Breast epithelium (tissue), 4 donors: ENCODE results near the gene COL4A2. TPM values are rescaled to one million over a fixed set of nuclear protein-coding genes. Genes with fewer than 3 reads are reported as not detected.

Experiments
- DNase-seq, 2 donors: peaks; one replicate each; pipeline ENCODE4 v3.0.0-alpha.2; 2019; ENCODE audit warnings: low spot score in 2 of 2
- H3K27ac ChIP-seq, 2 donors: fragments of 200-600 bp; sonication (generic) in 1 of 2; one replicate each; pipeline ENCODE4 v1.5.1; 2016 to 2019; ENCODE audit warnings: mild to moderate bottlenecking in 1 of 2
- H3K27me3 ChIP-seq, 2 donors: fragments of 200-600 bp; sonication (generic) in 1 of 2; one replicate each; pipeline versions ENCODE4 v1.5.1 to v1.6.0; 2017 to 2019; ENCODE audit warnings: control low read depth in 1 of 2, mild to moderate bottlenecking in 1 of 2
- H3K36me3 ChIP-seq: fragments of 200-600 bp; one replicate; pipeline ENCODE4 v1.5.1; 2019
- H3K4me1 ChIP-seq, 2 donors: fragments of 200-600 bp; sonication (generic); one replicate each; pipeline ENCODE4 v1.5.1; 2016 to 2019; ENCODE audit warnings: control low read depth in 1 of 2
- H3K4me3 ChIP-seq, 3 donors: fragments of 200-600 bp; sonication (generic); 1 replicate in 2 of 3; 2 replicates in 1 of 3; pipeline ENCODE4 v1.5.1; 2016 to 2019; ENCODE audit warnings: mild to moderate bottlenecking in 3 of 3, moderate library complexity in 2 of 3
- H3K9me3 ChIP-seq, 2 donors: fragments of 200-600 bp; sonication (generic) in 1 of 2; one replicate each; pipeline ENCODE4 v1.5.1; 2016 to 2019; ENCODE audit warnings: control low read depth in 1 of 2
- POLR2A ChIP-seq: fragments of 450-650 bp; IDR thresholded peaks from one replicate; pipeline ENCODE4 v1.6.1; 2016; ENCODE audit warnings: antibody characterized with exemption, mild to moderate bottlenecking, moderate library complexity
- POLR2AphosphoS5 ChIP-seq, 3 donors: sonication (generic); formaldehyde crosslinking; IDR thresholded peaks; one replicate each; pipeline ENCODE4 v1.6.1; 2017; ENCODE audit warnings: antibody characterized with exemption in 3 of 3
- intact Hi-C: fragments of 100-400 bp; cut with DNase I; formaldehyde crosslinking; loops from one replicate; pipeline ENCODE4 v1.15.1; 2023; ENCODE audit warnings: low total_unique reads
- total RNA-seq, 3 donors: library from RNA; depleted of rRNA; stranded (reverse); fragments of >200 nt; gene quantifications; one replicate each; pipeline ENCODE4 v1.1.0, GENCODE V29; 2016
- TF ChIP-seq, protein P1 (sequence below), 3 donors: fragments of 450-650 bp; IDR thresholded peaks; one replicate each; pipeline ENCODE4 v1.5.1; 2016 to 2017; ENCODE audit warnings: antibody characterized with exemption in 3 of 3, mild to moderate bottlenecking in 3 of 3, moderate library complexity in 3 of 3

The COL4A2 gene
- total RNA-seq, 3 donors from 2014 or later: 107 to 841 (median 307) TPM

- Histone ChIP-seq H3K9me3 (no peaks in the 10 kb centered on the region), H3K4me3 (no peak overlapping the region), H3K4me1 (no peaks in the 10 kb centered on the region), H3K36me3 (no peaks in the 10 kb centered on the region), H3K27me3 (no peaks in the 10 kb centered on the region), H3K27ac (peak overlapping the region; percentile 21 to 83)
- DNase-seq: peak in 1 of 2 donors; percentile 84
- intact Hi-C loops: no loop called here
- TF ChIP-seq POLR2A: no peak
- TF ChIP-seq, protein P1, sequence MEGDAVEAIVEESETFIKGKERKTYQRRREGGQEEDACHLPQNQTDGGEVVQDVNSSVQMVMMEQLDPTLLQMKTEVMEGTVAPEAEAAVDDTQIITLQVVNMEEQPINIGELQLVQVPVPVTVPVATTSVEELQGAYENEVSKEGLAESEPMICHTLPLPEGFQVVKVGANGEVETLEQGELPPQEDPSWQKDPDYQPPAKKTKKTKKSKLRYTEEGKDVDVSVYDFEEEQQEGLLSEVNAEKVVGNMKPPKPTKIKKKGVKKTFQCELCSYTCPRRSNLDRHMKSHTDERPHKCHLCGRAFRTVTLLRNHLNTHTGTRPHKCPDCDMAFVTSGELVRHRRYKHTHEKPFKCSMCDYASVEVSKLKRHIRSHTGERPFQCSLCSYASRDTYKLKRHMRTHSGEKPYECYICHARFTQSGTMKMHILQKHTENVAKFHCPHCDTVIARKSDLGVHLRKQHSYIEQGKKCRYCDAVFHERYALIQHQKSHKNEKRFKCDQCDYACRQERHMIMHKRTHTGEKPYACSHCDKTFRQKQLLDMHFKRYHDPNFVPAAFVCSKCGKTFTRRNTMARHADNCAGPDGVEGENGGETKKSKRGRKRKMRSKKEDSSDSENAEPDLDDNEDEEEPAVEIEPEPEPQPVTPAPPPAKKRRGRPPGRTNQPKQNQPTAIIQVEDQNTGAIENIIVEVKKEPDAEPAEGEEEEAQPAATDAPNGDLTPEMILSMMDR (IDR thresholded peaks at IDR 0.05): no peak
Measured at GRCh38 chr13:110446575-110446890, 139.4 kb downstream of the COL4A2 start.

GRCh38 chr13:110447058-110447511 is 140.0 kb downstream of the COL4A2 start:
- Histone ChIP-seq H3K4me3 (no peak overlapping the region), H3K27me3 (no peaks in the 10 kb centered on the region), H3K4me1 (no peaks in the 10 kb centered on the region), H3K27ac (peak overlapping the region; percentile 21 to 83), H3K36me3 (no peaks in the 10 kb centered on the region), H3K9me3 (no peaks in the 10 kb centered on the region)
- TF ChIP-seq, protein P1 (IDR thresholded peaks at IDR 0.05): no peak
- no peak for TF ChIP-seq POLR2AphosphoS5 (IDR thresholded peaks at IDR 0.05)
- TF ChIP-seq POLR2A: no peak
- no peak for DNase-seq
- intact Hi-C loops: no loop called here

DNA sequence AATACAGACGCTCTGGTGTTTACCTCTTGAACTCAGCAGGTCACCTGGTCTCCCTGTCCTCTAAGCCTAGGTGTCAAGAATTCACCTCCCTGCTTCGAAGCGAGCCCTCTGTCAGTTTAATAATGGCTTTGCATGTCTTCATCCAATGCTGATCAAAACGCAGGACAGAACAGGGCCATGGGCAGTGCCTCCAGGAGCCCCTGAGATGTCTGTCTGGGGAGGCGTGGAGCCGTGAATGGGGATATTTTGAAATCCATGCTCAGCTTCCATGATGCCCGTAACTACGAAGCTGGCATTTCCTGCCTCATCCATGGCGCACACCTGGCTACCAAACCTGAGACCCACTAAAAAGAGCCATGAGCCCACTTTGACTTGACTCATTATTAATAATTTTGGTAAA is 140.7 kb downstream of the COL4A2 start:
- H3K9me3 ChIP-seq: no peaks in the 10 kb centered on the region
- peak overlapping the region; percentile 21 to 83 for H3K27ac ChIP-seq
- no peak overlapping the region for H3K4me3 ChIP-seq
- intact Hi-C loops: no loop called here
- no peaks in the 10 kb centered on the region for H3K4me1 ChIP-seq
- H3K36me3 ChIP-seq: no peaks in the 10 kb centered on the region
- TF ChIP-seq POLR2A (no peak), POLR2AphosphoS5 (IDR thresholded peaks at IDR 0.05) (no peak)
- TF ChIP-seq, protein P1 (IDR thresholded peaks at IDR 0.05): no peak
- no peak for DNase-seq
- H3K27me3 ChIP-seq: no peaks in the 10 kb centered on the region

DNA sequence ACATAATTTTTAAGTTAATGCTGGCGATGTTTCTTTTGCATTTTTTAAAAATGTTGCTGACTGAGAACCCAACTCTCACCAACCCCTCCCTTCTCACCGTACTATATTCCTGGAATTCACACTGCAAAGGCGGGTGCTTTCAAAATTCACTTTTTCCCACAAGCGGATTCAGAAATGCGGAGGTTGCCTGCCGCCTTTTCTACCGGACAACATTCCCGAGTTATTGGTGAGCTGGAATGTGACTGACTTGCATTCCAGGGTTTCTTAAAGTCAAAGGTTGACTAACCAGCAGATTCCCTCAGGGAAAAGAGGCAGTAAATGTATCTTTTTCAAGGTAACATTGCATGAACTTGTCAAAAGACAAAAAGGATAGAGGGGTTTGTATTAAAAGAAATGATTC is 141.1 kb downstream of the COL4A2 start:
- intact Hi-C loops: no loop called here
- Histone ChIP-seq H3K4me3 (no peak overlapping the region), H3K36me3 (no peaks in the 10 kb centered on the region), H3K27me3 (no peaks in the 10 kb centered on the region), H3K9me3 (no peaks in the 10 kb centered on the region), H3K4me1 (no peaks in the 10 kb centered on the region), H3K27ac (peak overlapping the region; percentile 42 to 83)
- peak in 1 of 3 donors; percentile 52 for TF ChIP-seq POLR2AphosphoS5 (IDR thresholded peaks at IDR 0.05)
- TF ChIP-seq, protein P1 (IDR thresholded peaks at IDR 0.05): no peak
- TF ChIP-seq POLR2A: no peak
- DNase-seq: peak in 1 of 2 donors; percentile 83

DNA sequence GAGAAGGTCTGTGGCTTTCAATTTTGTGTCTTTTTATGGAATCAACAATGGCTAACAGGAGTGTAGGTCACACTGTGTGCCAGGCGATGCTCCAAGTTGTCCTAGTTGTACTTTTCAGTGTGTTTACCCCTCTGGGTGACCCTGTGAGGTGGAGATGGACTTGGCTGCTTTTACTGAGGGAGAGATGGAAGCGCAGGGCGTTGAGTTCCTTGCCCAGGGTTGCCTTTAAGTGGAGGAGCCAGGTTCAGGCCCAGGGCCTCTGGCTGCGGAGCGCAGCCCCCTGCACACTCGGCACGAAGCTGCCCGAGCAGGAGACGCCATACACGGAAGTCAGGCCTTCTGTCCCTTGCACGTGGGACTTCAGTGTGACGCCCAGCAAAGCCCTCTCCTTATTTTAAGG is 141.6 kb downstream of the COL4A2 start:
- Histone ChIP-seq H3K4me3 (no peak overlapping the region), H3K27ac (peak overlapping the region; percentile 42 to 53), H3K36me3 (no peaks in the 10 kb centered on the region), H3K4me1 (no peaks in the 10 kb centered on the region), H3K9me3 (no peaks in the 10 kb centered on the region), H3K27me3 (no peaks in the 10 kb centered on the region)
- intact Hi-C loops: no loop called here
- peak in 1 of 3 donors; percentile 8 for TF ChIP-seq POLR2AphosphoS5 (IDR thresholded peaks at IDR 0.05)
- TF ChIP-seq, protein P1 (IDR thresholded peaks at IDR 0.05): no peak
- DNase-seq: peak in 1 of 2 donors; percentile 58
